Retinal pigment epithelial cell (primary cell): ENCODE measurements around the gene POU2F2.

Experiments
- DNase-seq: peaks from one replicate; pipeline ENCODE4 v3.0.0-alpha.2; 2010; ENCODE audit warnings: low read depth
- H3K4me3 ChIP-seq: 2 replicates; pipeline ENCODE4 v1.5.1; 2011; ENCODE audit warnings: mild to moderate bottlenecking, low read length, control low read depth, moderate library complexity
- CTCF ChIP-seq: conservative IDR thresholded peaks from 2 replicates; pipeline ENCODE4 v1.5.1; 2011; ENCODE audit warnings: low read depth, low read length, control low read depth, inconsistent platforms

Gene POU2F2

GRCh38 chr19:42155796-42156195 lies 23.6 kb upstream of the POU2F2 start:
- no peak for DNase-seq
- no peak for TF ChIP-seq CTCF
- H3K4me3 ChIP-seq, result no peak overlapping the region

- H3K4me3 ChIP-seq, result no peak overlapping the region
- no peak for DNase-seq
- no peak for TF ChIP-seq CTCF
Measured at GRCh38 chr19:42154471-42155323, 22.5 kb upstream of the POU2F2 start.

GRCh38 chr19:42153672-42154433 lies 21.6 kb upstream of the POU2F2 start:
- H3K4me3 ChIP-seq, result no peak overlapping the region
- DNase-seq, result no peak
- TF ChIP-seq CTCF, result no peak

- no peak for TF ChIP-seq CTCF
- H3K4me3 ChIP-seq, result no peak overlapping the region
Measured at GRCh38 chr19:42152910-42153671, 20.8 kb upstream of the POU2F2 start.

GRCh38 chr19:42151782-42152684 lies 19.8 kb upstream of the POU2F2 start:
- no peak for DNase-seq
- no peak overlapping the region for H3K4me3 ChIP-seq
- TF ChIP-seq CTCF, result no peak

More at GRCh38 chr19:42152910-42153671, 20.8 kb upstream of the POU2F2 start:
- no peak for DNase-seq

- no peak overlapping the region for H3K4me3 ChIP-seq
- DNase-seq, result no peak
- no peak for TF ChIP-seq CTCF
Measured at GRCh38 chr19:42150911-42151361, 18.7 kb upstream of the POU2F2 start.
